CD4-positive, alpha-beta memory T cell (primary cell): ENCODE measurements around the gene CEBPE. TPM values are rescaled to one million over a fixed set of nuclear protein-coding genes. Genes with fewer than 3 reads are reported as not detected.

Source experiments
- CTCF ChIA-PET: fragments of 350-600 bp; sonication (Branson Sonifier 250); formaldehyde crosslinking; loops from one replicate; lab custom pipeline; 2021; ENCODE audit warnings: inconsistent platforms; ENCODE audit not compliant: partially characterized antibody; lab: Charles Lee
- POLR2A ChIA-PET: fragments of 350-600 bp; sonication (Branson Sonifier 250); formaldehyde crosslinking; loops from one replicate; lab custom pipeline; 2021; ENCODE audit not compliant: partially characterized antibody; lab: Charles Lee
- DNase-seq, 5 donors: peaks; one replicate each; pipeline versions ENCODE4 v3.0.0 to v3.0.0-alpha.2; 2020 to 2022; ENCODE audit warnings: mixed read lengths in 1 of 5
- H3K27ac ChIP-seq: one replicate; pipeline ENCODE4 v1.7.0; 2013; ENCODE audit warnings: low read depth, low read length
- H3K27me3 ChIP-seq: 2 replicates; pipeline ENCODE4 v1.7.0; 2013; ENCODE audit warnings: mild to moderate bottlenecking, low read length, moderate library complexity; ENCODE audit not compliant: insufficient read depth
- H3K36me3 ChIP-seq: 2 replicates; pipeline ENCODE4 v1.7.0; 2013; ENCODE audit warnings: mild to moderate bottlenecking, low read length, moderate library complexity; ENCODE audit not compliant: insufficient read depth
- H3K4me1 ChIP-seq: 2 replicates; pipeline ENCODE4 v1.7.0; 2013; ENCODE audit warnings: mild to moderate bottlenecking, low read length, moderate library complexity; ENCODE audit not compliant: insufficient read depth
- H3K4me3 ChIP-seq, 2 donors: one replicate each; pipeline ENCODE4 v1.7.0; 2013; ENCODE audit warnings: low read length in 2 of 2, mild to moderate bottlenecking in 1 of 2
- H3K9me3 ChIP-seq, 2 donors: one replicate each; pipeline ENCODE4 v1.7.0; 2013; ENCODE audit warnings: low read length in 2 of 2, control low read depth in 1 of 2; ENCODE audit not compliant: control insufficient read depth in 1 of 2
- H3K27ac Mint-ChIP-seq, 7 donors: one replicate each; pipeline ENCODE4 v1.8.0; 2020 to 2021; ENCODE audit warnings: mixed read lengths in 7 of 7, mild to moderate bottlenecking in 6 of 7, inconsistent platforms in 3 of 7, moderate library complexity in 3 of 7
- H3K27me3 Mint-ChIP-seq, 2 donors: one replicate each; pipeline ENCODE4 v1.8.0; 2020 to 2021; ENCODE audit warnings: mixed read lengths in 2 of 2
- H3K36me3 Mint-ChIP-seq, 2 donors: one replicate each; pipeline ENCODE4 v1.8.0; 2020 to 2021; ENCODE audit warnings: mixed read lengths in 2 of 2, inconsistent platforms in 1 of 2, mild to moderate bottlenecking in 1 of 2
- H3K4me1 Mint-ChIP-seq, 4 donors: one replicate each; pipeline ENCODE4 v1.8.0; 2020 to 2021; ENCODE audit warnings: mixed read lengths in 4 of 4, mild to moderate bottlenecking in 1 of 4
- H3K4me3 Mint-ChIP-seq, 8 donors: one replicate each; pipeline ENCODE4 v1.8.0; 2020 to 2021; ENCODE audit warnings: mixed read lengths in 8 of 8, mild to moderate bottlenecking in 7 of 8, moderate library complexity in 6 of 8, inconsistent platforms in 3 of 8
- H3K9me3 Mint-ChIP-seq, 8 donors: one replicate each; pipeline ENCODE4 v1.8.0; 2020 to 2021; ENCODE audit warnings: mixed read lengths in 8 of 8, mild to moderate bottlenecking in 5 of 8, inconsistent platforms in 3 of 8, moderate library complexity in 1 of 8
- intact Hi-C: fragments of 100-400 bp; cut with micrococcal nuclease; formaldehyde crosslinking; loops from one replicate; pipeline ENCODE4 v1.15.1; 2023
- polyA plus RNA-seq, 2 donors: library from polyadenylated mRNA; unstranded; fragments of 300-500 nt; fragmentation: Illumina TruSeq; gene quantifications; one replicate each; pipeline ENCODE4 v1.2.3, GENCODE V29; 2021
- total RNA-seq, 2 experiments: library from RNA; stranded (reverse); gene quantifications; one replicate each; pipeline ENCODE4 v1.2.3, GENCODE V29; 2021

CEBPE gene
- total and polyA plus RNA-seq, 4 experiments from 2014 or later: 0.16 to 0.84 (median 0.52) TPM

GRCh38 chr14:23099212-23099861, 19.7 kb downstream of the CEBPE start:
- Histone ChIP-seq H3K4me3 (no peak overlapping the region), H3K27me3 (no peaks in the 10 kb centered on the region), H3K4me1 (peaks cover 21% of the 10 kb centered on the region), H3K36me3 (peaks cover 16% of the 10 kb centered on the region), H3K27ac (no peak overlapping the region), H3K9me3 (no peaks in the 10 kb centered on the region)
- intact Hi-C loops: loop anchor here (5.0 to 10.0 kb wide), 2 partner anchors 368 to 455 kb away; partner anchors contain the start of genes NGDN, THTPA and ZFHX2
- Mint-ChIP-seq H3K27ac (no peak overlapping the region), H3K4me1 (peaks cover 0 to 18% (median 11%) of the 10 kb centered on the region in 4 donors), H3K4me3 (peak overlapping the region in 1 of 8 donors; percentile 20), H3K9me3 (no peaks in the 10 kb centered on the region), H3K36me3 (peaks cover 17 to 28% of the 10 kb centered on the region in 2 donors), H3K27me3 (no peaks in the 10 kb centered on the region)
- ChIA-PET POLR2A (no interaction called here), CTCF (interaction anchor here (0.6 to 1.5 kb wide), 6 partner anchors 10 to 113 kb away, joined by 3 to 5 read pairs (median 3); no protein-coding TSS in a partner anchor)
- DNase-seq: no peak

- Mint-ChIP-seq H3K4me1 (peaks cover 5 to 26% (median 16%) of the 10 kb centered on the region in 4 donors), H3K4me3 (peak overlapping the region in 4 of 8 donors; percentile 12 to 75 (median 37)), H3K36me3 (peaks cover 17 to 35% of the 10 kb centered on the region in 2 donors), H3K27me3 (no peaks in the 10 kb centered on the region), H3K9me3 (no peaks in the 10 kb centered on the region), H3K27ac (peak overlapping the region in 4 of 7 donors; percentile 32 to 80 (median 64))
- H3K27me3 ChIP-seq: no peaks in the 10 kb centered on the region
- H3K4me3 ChIP-seq: no peak overlapping the region
- H3K4me1 ChIP-seq: peaks cover 35% of the 10 kb centered on the region
- no peak overlapping the region for H3K27ac ChIP-seq
- intact Hi-C loops: loop anchor here (5.0 to 10.0 kb wide), 2 partner anchors 370 to 457 kb away; partner anchors contain the start of genes NGDN, THTPA and ZFHX2
- DNase-seq: no peak
- no peaks in the 10 kb centered on the region for H3K9me3 ChIP-seq
- ChIA-PET POLR2A (interaction anchor here (5.2 kb wide), 1 partner anchor 22 kb away, joined by 67 read pairs; the partner anchor contains the start of gene CEBPE), CTCF (interaction anchor here (0.8 to 1.2 kb wide), 5 partner anchors 11 to 29 kb away, joined by 3 to 5 read pairs (median 4); no protein-coding TSS in a partner anchor)
- H3K36me3 ChIP-seq: peaks cover 21% of the 10 kb centered on the region
These were observed 21.3 kb downstream of the CEBPE start for GRCh38 chr14:23097786-23098185.

- intact Hi-C loops: loop anchor here (1.0 to 10.0 kb wide), 9 partner anchors 26 to 506 kb away; partner anchors contain the start of genes DAD1, HOMEZ, LRP10 and NGDN
- no peaks in the 10 kb centered on the region for H3K27me3 Mint-ChIP-seq
- H3K27me3 ChIP-seq: no peaks in the 10 kb centered on the region
- ChIA-PET POLR2A (interaction anchor here (0.6 to 5.2 kb wide), 38 partner anchors 9 to 1051 kb away, joined by 3 to 67 read pairs (median 5); partner anchors contain the start of genes AJUBA, CDH24, CEBPE and DAD1), CTCF (interaction anchor here (0.6 to 3.6 kb wide), 21 partner anchors 11 to 1243 kb away, joined by 3 to 42 read pairs (median 5); partner anchors contain the start of gene PRMT5)
- no peaks in the 10 kb centered on the region for H3K9me3 ChIP-seq
- H3K27ac Mint-ChIP-seq: no peak within 1 kb of the TSS
- H3K36me3 ChIP-seq: peaks cover 37% of the 10 kb centered on the region
- H3K36me3 Mint-ChIP-seq: peaks cover 29 to 42% of the 10 kb centered on the region in 2 donors
- no peak within 1 kb of the TSS for H3K4me3 Mint-ChIP-seq
- peak; percentile 99 to 100 (median 100) for DNase-seq
- H3K4me3 ChIP-seq: peak within 1 kb of the TSS; percentile 90 to 91
- no peaks in the 10 kb centered on the region for H3K9me3 Mint-ChIP-seq
- H3K4me1 ChIP-seq: peaks cover 45% of the 10 kb centered on the region
- peaks cover 17 to 31% (median 24%) of the 10 kb centered on the region in 4 donors for H3K4me1 Mint-ChIP-seq
- peak within 1 kb of the TSS; percentile 94 for H3K27ac ChIP-seq
These were observed 23.6 kb downstream of the CEBPE start, which contains the start of gene C14orf119 for GRCh38 chr14:23095196-23096108. Gene C14orf119 (plus strand): TSS chr14:23095505. CDS start chr14:23097659, 2,154 bp downstream.

GRCh38 chr14:23094666-23095195, 24.3 kb downstream of the CEBPE start, which contains the start of gene ACIN1:
Gene ACIN1 (minus strand): TSS chr14:23095136. CDS start chr14:23095112, 24 bp downstream.
- ChIA-PET CTCF (interaction anchor here (0.6 to 3.6 kb wide), 22 partner anchors 10 to 1242 kb away, joined by 3 to 42 read pairs (median 5); partner anchors contain the start of gene PRMT5), POLR2A (interaction anchor here (0.6 to 5.2 kb wide), 37 partner anchors 9 to 1052 kb away, joined by 3 to 67 read pairs (median 5); partner anchors contain the start of genes AJUBA, CDH24, CEBPE and DAD1)
- Histone ChIP-seq H3K4me1 (peaks cover 45% of the 10 kb centered on the region), H3K4me3 (peak within 1 kb of the TSS; percentile 90 to 91), H3K27me3 (no peaks in the 10 kb centered on the region), H3K36me3 (peaks cover 44% of the 10 kb centered on the region), H3K27ac (peak within 1 kb of the TSS; percentile 94), H3K9me3 (no peaks in the 10 kb centered on the region)
- H3K4me1 Mint-ChIP-seq: peaks cover 19 to 35% (median 25%) of the 10 kb centered on the region in 4 donors
- no peak within 1 kb of the TSS for H3K4me3 Mint-ChIP-seq
- no peak within 1 kb of the TSS for H3K27ac Mint-ChIP-seq
- intact Hi-C loops: loop anchor here (1.0 to 10.0 kb wide), 9 partner anchors 25 to 505 kb away; partner anchors contain the start of genes DAD1, HOMEZ, LRP10 and NGDN
- no peaks in the 10 kb centered on the region for H3K9me3 Mint-ChIP-seq
- DNase-seq: no peak
- H3K36me3 Mint-ChIP-seq: peaks cover 36 to 48% of the 10 kb centered on the region in 2 donors
- no peaks in the 10 kb centered on the region for H3K27me3 Mint-ChIP-seq

- no peaks in the 10 kb centered on the region for H3K27me3 ChIP-seq
- ChIA-PET CTCF (interaction anchor here (0.6 to 3.6 kb wide), 18 partner anchors 15 to 1242 kb away, joined by 3 to 42 read pairs (median 5); no protein-coding TSS in a partner anchor), POLR2A (interaction anchor here (1.0 to 5.2 kb wide), 28 partner anchors 8 to 1052 kb away, joined by 3 to 67 read pairs (median 6); partner anchors contain the start of genes AJUBA, CDH24, CEBPE and DAD1)
- peaks cover 50% of the 10 kb centered on the region for H3K36me3 ChIP-seq
- peaks cover 45% of the 10 kb centered on the region for H3K4me1 ChIP-seq
- H3K4me3 ChIP-seq: peak overlapping the region; percentile 76 to 90
- Mint-ChIP-seq H3K27ac (no peak overlapping the region), H3K27me3 (no peaks in the 10 kb centered on the region), H3K36me3 (peaks cover 37 to 50% of the 10 kb centered on the region in 2 donors), H3K4me1 (peaks cover 24 to 38% (median 30%) of the 10 kb centered on the region in 4 donors), H3K9me3 (no peaks in the 10 kb centered on the region), H3K4me3 (no peak overlapping the region)
- peak overlapping the region; percentile 94 for H3K27ac ChIP-seq
- DNase-seq: peak in 2 of 5 donors; percentile 9 to 85
- intact Hi-C loops: loop anchor here (10.0 kb wide), 1 partner anchor 461 kb away; the partner anchor contains the start of genes THTPA and ZFHX2
- no peaks in the 10 kb centered on the region for H3K9me3 ChIP-seq
These were observed 24.9 kb downstream of the CEBPE start for GRCh38 chr14:23093991-23094665.
